GM19035 (cell line): Measurements from ENCODE around the gene CLIC5.

Experiments
- ATAC-seq: cut with Tn5 transposase; IDR thresholded peaks from one replicate; pipeline ENCODE4 v1.9.1; 2021; ENCODE audit not compliant: unreplicated experiment

Gene CLIC5

GRCh38 chr6:45900808-45901752 is 114.6 kb downstream of the CLIC5 start:
- ATAC-seq = no peak

GRCh38 chr6:45899683-45899946 is 116.0 kb downstream of the CLIC5 start:
- no peak for ATAC-seq

GRCh38 chr6:45898941-45899682 is 116.5 kb downstream of the CLIC5 start:
- no peak for ATAC-seq

GRCh38 chr6:45896783-45897441 is 118.7 kb downstream of the CLIC5 start:
- ATAC-seq = no peak

GRCh38 chr6:45895569-45895968 is 120.1 kb downstream of the CLIC5 start:
- ATAC-seq = no peak

- no peak for ATAC-seq
Measured at GRCh38 chr6:45892696-45893245, 122.9 kb downstream of the CLIC5 start.

- ATAC-seq = no peak
Measured at GRCh38 chr6:45892196-45892595, 123.5 kb downstream of the CLIC5 start.

GRCh38 chr6:45886776-45887175 is 128.9 kb downstream of the CLIC5 start:
- no peak for ATAC-seq

- ATAC-seq = no peak
Measured at GRCh38 chr6:45884336-45884735, 131.3 kb downstream of the CLIC5 start.

GRCh38 chr6:45882671-45883070 is 133.0 kb downstream of the CLIC5 start:
- ATAC-seq = no peak

- no peak for ATAC-seq
Measured at GRCh38 chr6:45881705-45882467, 133.8 kb downstream of the CLIC5 start.

- ATAC-seq = no peak
Measured at GRCh38 chr6:45880676-45881075, 135.0 kb downstream of the CLIC5 start.

GRCh38 chr6:45880159-45880558 is 135.5 kb downstream of the CLIC5 start:
- ATAC-seq = no peak

- no peak for ATAC-seq
Measured at GRCh38 chr6:45877970-45878590, 137.6 kb downstream of the CLIC5 start.

GRCh38 chr6:45872827-45873365 is 142.8 kb downstream of the CLIC5 start:
- ATAC-seq = no peak

GRCh38 chr6:45870531-45870930 is 145.1 kb downstream of the CLIC5 start:
- ATAC-seq = no peak

- no peak for ATAC-seq
Measured at GRCh38 chr6:45864651-45865050, 151.0 kb downstream of the CLIC5 start.

GRCh38 chr6:45858691-45859090 is 157.0 kb downstream of the CLIC5 start:
- ATAC-seq = no peak

- ATAC-seq = no peak
Measured at GRCh38 chr6:45857827-45858226, 157.8 kb downstream of the CLIC5 start.
